Suprapubic skin (tissue), 4 donors: Measurements from ENCODE around the gene MKLN1. TPM values are rescaled to one million over a fixed set of nuclear protein-coding genes. Genes with fewer than 3 reads are reported as not detected.

Source experiments
- DNase-seq, 2 donors: peaks; one replicate each; pipeline ENCODE4 v3.0.0-alpha.2; 2019; ENCODE audit warnings: low spot score in 2 of 2
- H3K27ac ChIP-seq: fragments of 200-600 bp; sonication (generic); one replicate; pipeline ENCODE4 v1.5.1; 2019
- H3K27me3 ChIP-seq: fragments of 200-600 bp; sonication (generic); one replicate; pipeline ENCODE4 v1.5.1; 2019
- H3K36me3 ChIP-seq: fragments of 200-600 bp; sonication (generic); one replicate; pipeline ENCODE4 v1.5.1; 2019
- H3K4me1 ChIP-seq: fragments of 200-600 bp; sonication (generic); one replicate; pipeline ENCODE4 v1.5.1; 2019
- H3K4me3 ChIP-seq: fragments of 200-600 bp; sonication (generic); one replicate; pipeline ENCODE4 v1.5.1; 2019; ENCODE audit warnings: mild to moderate bottlenecking
- H3K9me3 ChIP-seq: fragments of 200-600 bp; sonication (generic); one replicate; pipeline ENCODE4 v1.5.1; 2019
- CTCF ChIP-seq, 2 donors: fragments of 200-600 bp in 1 of 2; fragments of 450-650 bp in 1 of 2; sonication (generic) in 1 of 2; IDR thresholded peaks; one replicate each; pipeline ENCODE4 v1.5.1; 2016 to 2019; ENCODE audit warnings: antibody characterized with exemption in 2 of 2, mild to moderate bottlenecking in 1 of 2, moderate library complexity in 1 of 2
- EP300 ChIP-seq: sonication (generic); formaldehyde crosslinking; IDR thresholded peaks from one replicate; pipeline ENCODE4 v1.6.1; 2017; ENCODE audit warnings: antibody characterized with exemption
- POLR2A ChIP-seq, 2 donors: fragments of 450-650 bp; IDR thresholded peaks; one replicate each; pipeline ENCODE4 v1.6.1; 2017; ENCODE audit warnings: antibody characterized with exemption in 2 of 2, mild to moderate bottlenecking in 2 of 2, moderate library complexity in 2 of 2
- POLR2AphosphoS5 ChIP-seq, 3 donors: sonication (generic); formaldehyde crosslinking; IDR thresholded peaks; one replicate each; pipeline ENCODE4 v1.6.1; 2017; ENCODE audit warnings: antibody characterized with exemption in 3 of 3
- WGBS: methylation state at CpG from one replicate; pipeline ENCODE4 v1.1.5; 2018; 5-methylcytosine and 5-hydroxymethylcytosine counted together
- total RNA-seq, 4 donors: library from RNA; depleted of rRNA; stranded (reverse); fragments of >200 nt; gene quantifications; one replicate each; pipeline ENCODE4 v1.1.0, GENCODE V29; 2016

MKLN1 gene
- total RNA-seq, 4 donors from 2014 or later = 32.9 to 76.0 (median 39.9) TPM

- TF ChIP-seq POLR2A (IDR thresholded peaks at IDR 0.05) = no peak
- Histone ChIP-seq H3K27me3 (no peaks in the 10 kb centered on the region), H3K9me3 (no peaks in the 10 kb centered on the region), H3K36me3 (no peaks in the 10 kb centered on the region), H3K4me3 (no peak overlapping the region), H3K27ac (no peak overlapping the region), H3K4me1 (peaks cover 8% of the 10 kb centered on the region)
- DNase-seq = no peak
- 96% methylated on average over 1 of the region's 1 CpG for WGBS
Measured at GRCh38 chr7:131381069-131381838, 53.6 kb downstream of the MKLN1 start.

- no peaks in the 10 kb centered on the region for H3K36me3 ChIP-seq
- H3K9me3 ChIP-seq = no peaks in the 10 kb centered on the region
- H3K27me3 ChIP-seq = no peaks in the 10 kb centered on the region
- no peak overlapping the region for H3K27ac ChIP-seq
- no peak for DNase-seq
- H3K4me3 ChIP-seq = no peak overlapping the region
- TF ChIP-seq EP300 (no peak), POLR2A (IDR thresholded peaks at IDR 0.05) (no peak), POLR2AphosphoS5 (IDR thresholded peaks at IDR 0.05) (no peak), CTCF (IDR thresholded peaks at IDR 0.05) (no peak)
- H3K4me1 ChIP-seq = peaks cover 8% of the 10 kb centered on the region
- 93% methylated on average over 2 of the region's 2 CpGs for WGBS
Measured at GRCh38 chr7:131383417-131384285, 56.0 kb downstream of the MKLN1 start.

- WGBS = 85% methylated on average over 2 of the region's 2 CpGs
- H3K27ac ChIP-seq = no peak overlapping the region
- no peak overlapping the region for H3K4me3 ChIP-seq
- no peak for TF ChIP-seq POLR2AphosphoS5 (IDR thresholded peaks at IDR 0.05)
- no peak for DNase-seq
- no peaks in the 10 kb centered on the region for H3K9me3 ChIP-seq
- H3K4me1 ChIP-seq = peaks cover 8% of the 10 kb centered on the region
- H3K27me3 ChIP-seq = no peaks in the 10 kb centered on the region
- no peaks in the 10 kb centered on the region for H3K36me3 ChIP-seq
Measured at GRCh38 chr7:131384286-131384635, 56.6 kb downstream of the MKLN1 start.

- WGBS = 83% methylated on average over 8 of the region's 8 CpGs
- no peaks in the 10 kb centered on the region for H3K9me3 ChIP-seq
- peaks cover 8% of the 10 kb centered on the region for H3K4me1 ChIP-seq
- no peak for DNase-seq
- H3K27ac ChIP-seq = no peak overlapping the region
- no peak overlapping the region for H3K4me3 ChIP-seq
- TF ChIP-seq POLR2A (IDR thresholded peaks at IDR 0.05) (no peak), CTCF (IDR thresholded peaks at IDR 0.05) (no peak), POLR2AphosphoS5 (IDR thresholded peaks at IDR 0.05) (no peak), EP300 (no peak)
- no peaks in the 10 kb centered on the region for H3K36me3 ChIP-seq
- H3K27me3 ChIP-seq = no peaks in the 10 kb centered on the region
Measured at GRCh38 chr7:131385039-131385605, 57.4 kb downstream of the MKLN1 start.

- TF ChIP-seq CTCF (IDR thresholded peaks at IDR 0.05) = no peak
- TF ChIP-seq POLR2AphosphoS5 (IDR thresholded peaks at IDR 0.05) = no peak
- TF ChIP-seq EP300 = no peak
- TF ChIP-seq POLR2A (IDR thresholded peaks at IDR 0.05) = no peak
- Histone ChIP-seq H3K4me3 (no peak overlapping the region), H3K27me3 (no peaks in the 10 kb centered on the region), H3K27ac (no peak overlapping the region), H3K36me3 (no peaks in the 10 kb centered on the region), H3K4me1 (peaks cover 8% of the 10 kb centered on the region), H3K9me3 (no peaks in the 10 kb centered on the region)
- WGBS = 98% methylated on average over 1 of the region's 1 CpG
- no peak for DNase-seq
Measured at GRCh38 chr7:131388126-131388525, 60.5 kb downstream of the MKLN1 start.

GRCh38 chr7:131390275-131390674, 62.6 kb downstream of the MKLN1 start:
- H3K27ac ChIP-seq = no peak overlapping the region
- WGBS = 94% methylated on average over 1 of the region's 1 CpG
- no peaks in the 10 kb centered on the region for H3K27me3 ChIP-seq
- no peaks in the 10 kb centered on the region for H3K4me1 ChIP-seq
- no peak for DNase-seq
- no peaks in the 10 kb centered on the region for H3K9me3 ChIP-seq
- TF ChIP-seq CTCF (IDR thresholded peaks at IDR 0.05) (no peak), EP300 (no peak), POLR2AphosphoS5 (IDR thresholded peaks at IDR 0.05) (no peak), POLR2A (IDR thresholded peaks at IDR 0.05) (no peak)
- H3K4me3 ChIP-seq = no peak overlapping the region
- no peaks in the 10 kb centered on the region for H3K36me3 ChIP-seq
